Measurements from ENCODE around the gene EPHA1.

DNA sequence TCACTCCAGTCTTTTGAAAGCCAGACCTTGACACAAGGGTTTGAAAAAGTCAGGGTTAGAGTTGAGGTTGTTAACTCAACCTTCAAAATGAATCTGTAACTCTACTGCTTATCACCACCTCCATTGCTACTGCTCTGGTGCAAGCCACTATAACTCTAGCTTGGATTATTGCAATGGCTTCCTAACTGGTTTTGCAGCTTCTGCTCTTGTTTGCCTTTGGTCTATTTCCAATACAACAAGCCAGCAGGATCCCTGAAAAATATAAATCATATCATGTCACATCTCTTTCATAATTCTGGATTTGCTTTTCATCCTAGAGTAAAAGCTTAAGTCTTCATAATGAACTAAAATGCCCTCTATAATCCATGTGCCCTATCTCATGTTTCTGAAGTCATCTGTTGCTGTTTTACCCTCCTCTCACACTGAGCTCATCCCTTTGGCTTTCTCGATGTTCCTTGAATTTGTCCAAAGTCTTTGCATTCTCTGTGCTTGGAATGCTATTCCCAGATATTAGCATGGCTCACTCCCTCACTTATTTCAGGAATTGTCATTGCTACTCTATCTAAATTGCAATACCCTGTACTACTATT lies 45.5 kb upstream of the EPHA1 start:
- TF ChIP-seq, protein P1, sequence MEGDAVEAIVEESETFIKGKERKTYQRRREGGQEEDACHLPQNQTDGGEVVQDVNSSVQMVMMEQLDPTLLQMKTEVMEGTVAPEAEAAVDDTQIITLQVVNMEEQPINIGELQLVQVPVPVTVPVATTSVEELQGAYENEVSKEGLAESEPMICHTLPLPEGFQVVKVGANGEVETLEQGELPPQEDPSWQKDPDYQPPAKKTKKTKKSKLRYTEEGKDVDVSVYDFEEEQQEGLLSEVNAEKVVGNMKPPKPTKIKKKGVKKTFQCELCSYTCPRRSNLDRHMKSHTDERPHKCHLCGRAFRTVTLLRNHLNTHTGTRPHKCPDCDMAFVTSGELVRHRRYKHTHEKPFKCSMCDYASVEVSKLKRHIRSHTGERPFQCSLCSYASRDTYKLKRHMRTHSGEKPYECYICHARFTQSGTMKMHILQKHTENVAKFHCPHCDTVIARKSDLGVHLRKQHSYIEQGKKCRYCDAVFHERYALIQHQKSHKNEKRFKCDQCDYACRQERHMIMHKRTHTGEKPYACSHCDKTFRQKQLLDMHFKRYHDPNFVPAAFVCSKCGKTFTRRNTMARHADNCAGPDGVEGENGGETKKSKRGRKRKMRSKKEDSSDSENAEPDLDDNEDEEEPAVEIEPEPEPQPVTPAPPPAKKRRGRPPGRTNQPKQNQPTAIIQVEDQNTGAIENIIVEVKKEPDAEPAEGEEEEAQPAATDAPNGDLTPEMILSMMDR (IDR thresholded peaks at IDR 0.05; ENCODE audit: extremely low read depth in 1 of 2, insufficient read depth in 1 of 2, low read depth in 1 of 2, low read length in 2 of 2) = no peak
- TF ChIP-seq EZH2 (IDR thresholded peaks at IDR 0.05; ENCODE audit: borderline replicate concordance, low read depth, low read length, severe bottlenecking) (no peak), POLR2A (IDR thresholded peaks at IDR 0.05; ENCODE audit: low read depth, low read length) (no peak), MYC (IDR thresholded peaks at IDR 0.05; ENCODE audit: low read depth, low read length) (no peak), FOS (IDR thresholded peaks at IDR 0.05; ENCODE audit: borderline replicate concordance, insufficient read depth, low read length) (no peak)
- TF ChIP-seq, protein P2, sequence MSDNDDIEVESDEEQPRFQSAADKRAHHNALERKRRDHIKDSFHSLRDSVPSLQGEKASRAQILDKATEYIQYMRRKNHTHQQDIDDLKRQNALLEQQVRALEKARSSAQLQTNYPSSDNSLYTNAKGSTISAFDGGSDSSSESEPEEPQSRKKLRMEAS (IDR thresholded peaks at IDR 0.05; ENCODE audit: insufficient read depth, insufficient read length) = no peak

Measured in endothelial cell of umbilical vein (primary cell).